ENCODE measurements around the gene MMRN1.

Gene MMRN1

DNA sequence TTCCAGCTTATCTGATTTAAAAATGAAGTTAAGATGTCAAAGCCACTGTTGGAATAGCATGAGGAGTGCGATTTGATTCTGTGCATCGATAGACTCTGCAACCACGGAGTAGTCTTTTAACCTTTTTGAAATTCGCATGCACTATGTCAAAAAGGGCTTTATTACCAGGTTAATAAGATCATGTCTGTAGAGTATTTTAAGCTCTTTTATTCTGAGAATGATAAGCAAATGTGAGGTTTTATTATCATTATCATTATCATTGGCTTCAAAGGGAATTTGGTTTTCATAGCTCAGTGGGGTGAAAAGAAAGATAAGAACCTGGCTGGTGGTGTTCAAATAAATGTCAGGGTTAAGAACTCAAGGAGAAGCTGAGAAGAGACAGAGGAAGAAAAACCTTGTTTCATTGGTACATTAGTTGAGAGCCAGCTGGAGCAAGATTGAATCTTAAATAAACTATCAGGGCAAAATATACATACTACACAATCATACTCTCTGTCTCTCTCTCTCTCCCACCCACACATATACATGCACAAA is 102.6 kb downstream of the MMRN1 start:
- no peak for DNase-seq

DNA sequence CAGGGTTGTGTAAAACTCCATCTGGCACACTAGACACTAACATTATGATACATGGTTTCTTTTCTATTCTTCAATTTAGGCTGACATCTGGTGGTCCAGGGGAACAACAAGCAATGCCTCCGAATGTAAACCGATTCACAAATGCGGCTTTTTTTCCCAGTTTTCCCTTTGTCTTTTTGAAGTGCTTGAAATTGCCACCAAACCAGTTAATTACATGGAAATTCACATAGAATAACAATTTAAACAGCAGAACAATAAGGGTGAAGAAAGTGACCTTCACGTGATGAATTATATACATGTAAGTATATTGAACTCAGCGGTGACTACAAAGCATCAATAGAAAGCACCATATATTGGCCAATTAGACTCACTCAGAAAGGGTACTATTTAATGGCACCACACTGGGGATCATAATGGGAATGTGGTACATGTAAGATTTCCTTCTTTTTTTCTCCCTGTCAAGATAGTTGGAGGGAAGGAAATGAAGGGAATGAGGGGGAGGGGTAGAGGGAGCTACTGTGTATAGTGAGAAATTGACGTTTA is 103.9 kb downstream of the MMRN1 start:
- no peak for DNase-seq

DNA sequence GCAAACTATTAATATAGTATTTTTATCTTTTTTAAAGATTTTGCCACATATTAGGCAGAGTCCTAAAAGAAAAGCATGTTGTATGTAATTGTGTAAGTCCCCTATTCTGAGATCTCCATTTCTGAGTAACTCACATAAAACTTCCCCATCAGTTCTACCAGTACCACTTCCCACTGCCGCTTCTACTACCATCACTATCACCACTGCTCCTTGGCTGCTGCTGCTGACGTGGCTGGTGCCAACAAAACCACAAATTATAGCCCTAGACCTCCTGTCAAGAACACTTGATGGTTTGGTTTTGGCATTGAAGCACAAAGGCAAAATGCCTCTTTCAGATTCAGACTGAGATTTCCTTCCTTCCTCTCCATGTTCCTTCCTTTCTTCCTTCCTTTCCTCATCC is 106.4 kb downstream of the MMRN1 start:
- DNase-seq, result peak; percentile 52

DNA sequence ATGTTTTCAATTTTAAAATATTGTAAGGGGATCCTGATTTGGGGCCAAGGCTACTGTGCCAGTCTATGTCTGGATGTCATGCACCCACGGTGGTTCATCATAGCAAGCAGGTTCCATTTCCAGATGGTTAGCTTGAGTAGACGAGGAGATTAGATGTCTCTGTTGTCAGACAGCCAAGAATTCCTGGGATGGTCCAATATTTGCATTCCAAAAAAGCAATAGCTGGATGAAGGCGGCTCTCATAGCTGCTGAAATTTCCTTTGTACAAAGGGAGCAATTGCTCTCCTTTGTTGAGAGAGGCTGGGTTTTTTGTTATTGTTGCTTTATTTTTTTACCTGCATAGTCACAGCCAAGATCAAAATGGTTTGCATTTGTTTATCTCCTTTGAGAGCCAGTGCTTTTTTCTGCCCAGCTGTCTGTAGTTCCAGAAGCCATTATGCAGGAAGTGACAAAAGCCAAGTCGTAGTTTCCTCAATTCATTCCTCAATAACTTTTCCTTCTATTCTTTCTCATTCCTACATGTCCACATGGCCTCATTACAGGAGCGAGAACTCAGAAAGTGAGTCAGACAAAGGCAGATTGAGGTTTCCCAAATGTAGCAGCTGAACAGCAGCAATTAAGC is 107.9 kb downstream of the MMRN1 start:
- no peak for DNase-seq
